T-cell (primary cell): ENCODE data around the gene GADL1. TPM values are rescaled to one million over a fixed set of nuclear protein-coding genes. Genes with fewer than 3 reads are reported as not detected.

ENCODE experiments used
- ATAC-seq, 4 experiments: fragments of 200-7000 bp in 3 of 4; fragments of 150-1000 bp in 1 of 4; cut with Tn5 transposase; replicated peaks in 1 of 4; 1 replicate in 3 of 4; 2 replicates in 1 of 4; pipeline ENCODE4 v1.10.0; 2021; ENCODE audit warnings: moderate library complexity in 3 of 4, mild to moderate bottlenecking in 2 of 4, moderate number of reproducible peaks in 1 of 4
- CTCF ChIA-PET, 2 donors: fragments of 300-600 bp; sonication (Branson Sonifier 250); formaldehyde crosslinking; loops; one replicate each; lab custom pipeline; 2022; ENCODE audit warnings: antibody characterized with exemption in 2 of 2; lab: Charles Lee
- POLR2A ChIA-PET, 2 donors: fragments of 300-600 bp; sonication (Branson Sonifier 250); formaldehyde crosslinking; loops; one replicate each; lab custom pipeline; 2022; ENCODE audit warnings: antibody characterized with exemption in 2 of 2; lab: Charles Lee
- DNase-seq, 35 experiments: peaks; one replicate each; pipeline versions ENCODE4 v3.0.0 to v3.0.0-alpha.2; 2013 to 2023
- H3K27ac ChIP-seq: one replicate; pipeline ENCODE4 v1.5.1; 2013; ENCODE audit warnings: low read length
- H3K27me3 ChIP-seq, 2 experiments: replicated peaks in 1 of 2; 1 replicate in 1 of 2; 2 replicates in 1 of 2; pipeline versions ENCODE4 v1.6.1 to v1.7.0; 2013; ENCODE audit warnings: low read length in 1 of 2, mixed read lengths in 1 of 2; ENCODE audit not compliant: control insufficient read depth in 2 of 2, insufficient read depth in 2 of 2; ENCODE audit errors: extremely low read depth in 1 of 2
- H3K36me3 ChIP-seq, 2 donors: 1 replicate in 1 of 2; 2 replicates in 1 of 2; pipeline versions ENCODE4 v1.6.1 to v1.7.0; 2013; ENCODE audit warnings: low read length in 1 of 2; ENCODE audit not compliant: control insufficient read depth in 2 of 2, insufficient read depth in 1 of 2; ENCODE audit errors: extremely low read depth in 1 of 2
- H3K4me1 ChIP-seq, 2 experiments: 1 replicate in 1 of 2; 2 replicates in 1 of 2; pipeline versions ENCODE4 v1.6.1 to v1.7.0; 2013; ENCODE audit warnings: low read length in 2 of 2, mixed read lengths in 1 of 2; ENCODE audit not compliant: insufficient read depth in 2 of 2, control insufficient read depth in 1 of 2; ENCODE audit errors: extremely low read depth in 1 of 2
- H3K4me3 ChIP-seq, 2 donors: 1 replicate in 1 of 2; 2 replicates in 1 of 2; pipeline versions ENCODE4 v1.5.1 to v1.7.0; 2013; ENCODE audit warnings: mild to moderate bottlenecking in 2 of 2, low read length in 1 of 2, moderate library complexity in 1 of 2; ENCODE audit not compliant: control insufficient read depth in 1 of 2; ENCODE audit errors: extremely low read depth in 1 of 2
- H3K9me3 ChIP-seq: 2 replicates; pipeline ENCODE4 v1.7.0; 2013
- H3K27ac Mint-ChIP-seq, 2 donors: one replicate each; pipeline ENCODE4 v1.8.0; 2020 to 2021; ENCODE audit warnings: mild to moderate bottlenecking in 2 of 2, mixed read lengths in 2 of 2
- H3K27me3 Mint-ChIP-seq, 2 donors: one replicate each; pipeline ENCODE4 v1.8.0; 2021 to 2022; ENCODE audit warnings: mixed read lengths in 2 of 2
- H3K36me3 Mint-ChIP-seq: one replicate; pipeline ENCODE4 v1.8.0; 2021; ENCODE audit warnings: mixed read lengths
- H3K4me1 Mint-ChIP-seq, 3 donors: one replicate each; pipeline ENCODE4 v1.8.0; 2020 to 2022; ENCODE audit warnings: mixed read lengths in 3 of 3, mild to moderate bottlenecking in 1 of 3
- H3K4me3 Mint-ChIP-seq, 3 donors: one replicate each; pipeline ENCODE4 v1.8.0; 2020 to 2022; ENCODE audit warnings: mild to moderate bottlenecking in 3 of 3, mixed read lengths in 3 of 3, moderate library complexity in 3 of 3
- H3K9me3 Mint-ChIP-seq, 3 donors: one replicate each; pipeline ENCODE4 v1.8.0; 2020 to 2022; ENCODE audit warnings: mixed read lengths in 3 of 3
- WGBS: methylation state at CpG from one replicate; pipeline ENCODE4 v1.1.5; 2013; ENCODE audit warnings: missing lambda C conversion rate; ENCODE audit not compliant: insufficient coverage; 5-methylcytosine and 5-hydroxymethylcytosine counted together
- total RNA-seq, 35 experiments: library from RNA in 6 of 35; stranded (reverse) in 6 of 35; fragments of 120-200 nt in 1 of 35; gene quantifications; one replicate each; pipeline versions ENCODE4 v1.2.1 to v1.2.4 and lab custom pipeline; 2013 to 2026

The GADL1 gene
- total RNA-seq, 5 donors from 2014 or later (not counting 1 experiment from before 2014, with no cell fraction given) = not detected

DNA sequence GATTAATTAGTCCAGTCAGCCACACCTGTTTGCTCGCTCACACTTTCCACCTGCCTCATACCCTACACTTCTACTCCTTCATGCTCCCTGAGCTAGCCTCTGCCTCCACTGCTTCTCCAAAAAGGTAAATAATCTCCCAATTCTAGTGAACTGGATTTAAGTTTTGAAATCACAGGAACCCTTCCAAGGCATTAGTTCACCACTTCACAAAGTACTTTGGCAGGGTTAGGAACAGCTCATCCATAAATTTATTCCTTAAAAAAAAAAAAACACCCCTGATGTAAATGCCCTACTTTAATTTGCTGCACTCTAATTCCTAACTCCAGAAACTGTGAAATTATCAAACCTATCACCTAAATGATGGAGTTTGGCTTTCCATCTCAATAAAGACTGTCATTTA is 58.3 kb downstream of the GADL1 start:
- H3K27ac ChIP-seq = no peak overlapping the region
- ATAC-seq (no peak), DNase-seq (no peak)
- H3K9me3 ChIP-seq = no peaks in the 10 kb centered on the region
- Mint-ChIP-seq H3K27ac (no peak overlapping the region), H3K36me3 (no peaks in the 10 kb centered on the region), H3K4me1 (no peaks in the 10 kb centered on the region), H3K4me3 (no peak overlapping the region), H3K9me3 (no peaks in the 10 kb centered on the region), H3K27me3 (peaks cover 2 to 9% of the 10 kb centered on the region in 2 donors)
- H3K4me3 ChIP-seq = no peak overlapping the region
- WGBS = 100% methylated on average over 1 of the region's 1 CpG
- CTCF ChIA-PET = no interaction called here
- no peaks in the 10 kb centered on the region for H3K36me3 ChIP-seq
- no peaks in the 10 kb centered on the region for H3K4me1 ChIP-seq
- POLR2A ChIA-PET = no interaction called here
- no peaks in the 10 kb centered on the region for H3K27me3 ChIP-seq

DNA sequence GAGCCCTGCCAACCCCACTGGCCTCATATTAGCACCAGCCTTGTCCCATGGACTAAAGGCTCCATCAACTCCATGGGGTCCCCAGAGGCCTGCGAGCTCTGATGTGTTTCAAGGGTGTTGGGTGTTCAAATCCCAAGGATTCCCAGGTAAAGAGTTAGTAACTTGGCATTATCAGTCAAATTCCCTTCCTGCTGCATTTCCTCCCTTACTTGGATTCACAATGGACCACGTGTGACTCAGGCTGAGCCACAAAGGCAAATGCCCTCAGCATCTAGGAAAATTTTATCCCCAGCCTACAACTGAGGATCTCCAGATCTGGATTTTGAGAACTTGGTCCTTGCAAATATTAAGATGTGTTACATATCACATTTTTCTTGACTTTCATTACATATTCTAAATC is 58.8 kb downstream of the GADL1 start:
- DNase-seq (no peak), ATAC-seq (no peak)
- no peaks in the 10 kb centered on the region for H3K27me3 ChIP-seq
- H3K4me1 ChIP-seq = no peaks in the 10 kb centered on the region
- no peak overlapping the region for H3K27ac Mint-ChIP-seq
- no peak overlapping the region for H3K4me3 Mint-ChIP-seq
- WGBS = no CpG with 5 or more reads among the region's 2 CpGs
- POLR2A ChIA-PET = no interaction called here
- H3K4me3 ChIP-seq = no peak overlapping the region
- CTCF ChIA-PET = no interaction called here
- H3K36me3 Mint-ChIP-seq = no peaks in the 10 kb centered on the region
- no peaks in the 10 kb centered on the region for H3K36me3 ChIP-seq
- H3K4me1 Mint-ChIP-seq = no peaks in the 10 kb centered on the region
- no peaks in the 10 kb centered on the region for H3K9me3 ChIP-seq
- H3K27me3 Mint-ChIP-seq = peaks cover 2 to 9% of the 10 kb centered on the region in 2 donors
- no peak overlapping the region for H3K27ac ChIP-seq
- H3K9me3 Mint-ChIP-seq = no peaks in the 10 kb centered on the region

DNA sequence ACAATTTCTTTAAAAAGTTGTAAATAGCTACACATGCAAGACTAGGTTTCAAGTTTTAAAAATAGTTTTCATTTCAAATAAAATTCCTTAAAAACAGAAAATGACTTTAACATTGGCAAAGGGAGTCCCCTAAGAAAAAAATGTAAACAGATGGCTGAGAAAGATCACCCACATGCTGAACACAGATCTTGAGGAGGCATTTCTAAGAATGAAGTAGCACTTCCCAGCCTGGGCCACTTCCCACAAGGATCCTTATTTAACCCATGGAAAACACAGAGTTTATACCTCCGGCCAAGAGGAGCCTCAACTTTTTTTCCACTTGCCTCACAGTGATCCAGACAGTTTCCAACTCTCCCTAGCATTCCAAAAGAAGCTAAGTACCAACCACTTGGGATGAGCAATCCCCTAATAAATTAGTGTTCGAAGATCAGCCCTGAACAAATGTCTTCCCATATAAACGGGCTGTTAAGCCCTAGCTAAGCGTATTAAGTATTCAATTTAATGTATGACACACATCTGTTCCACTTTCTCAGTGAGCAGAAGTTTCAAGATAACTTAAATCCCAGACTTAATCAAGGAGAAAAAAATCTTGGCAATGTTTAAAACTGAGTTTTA is 61.4 kb downstream of the GADL1 start:
- no peak for DNase-seq
- no peaks in the 10 kb centered on the region for H3K27me3 ChIP-seq
- Mint-ChIP-seq H3K36me3 (no peaks in the 10 kb centered on the region), H3K27ac (no peak overlapping the region), H3K4me1 (no peaks in the 10 kb centered on the region), H3K9me3 (no peaks in the 10 kb centered on the region), H3K4me3 (no peak overlapping the region), H3K27me3 (peaks cover 2 to 5% of the 10 kb centered on the region in 2 donors)
- 76% methylated on average over 2 of the region's 4 CpGs for WGBS
- POLR2A ChIA-PET = no interaction called here
- H3K4me3 ChIP-seq = no peak overlapping the region
- CTCF ChIA-PET = no interaction called here
- no peaks in the 10 kb centered on the region for H3K36me3 ChIP-seq
- no peaks in the 10 kb centered on the region for H3K9me3 ChIP-seq
- no peak for ATAC-seq
- no peak overlapping the region for H3K27ac ChIP-seq
- no peaks in the 10 kb centered on the region for H3K4me1 ChIP-seq

DNA sequence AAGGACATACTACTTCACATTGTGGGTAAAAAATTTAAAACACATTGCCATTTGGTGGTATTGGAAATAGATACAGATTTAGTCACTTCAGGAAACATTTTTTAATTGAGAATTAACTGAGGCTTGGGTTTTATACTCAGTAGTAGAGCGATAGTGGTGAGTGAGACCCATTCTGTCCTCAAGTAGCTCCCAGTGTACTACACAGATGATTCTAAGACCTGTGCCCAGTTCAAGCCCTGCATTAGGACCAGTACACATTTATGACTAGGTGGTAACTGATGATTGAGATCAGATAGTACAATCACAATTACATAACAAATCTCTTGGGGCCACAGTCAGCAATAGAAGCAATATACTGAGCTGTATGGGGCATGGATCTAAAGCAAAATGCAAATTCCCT is 67.4 kb downstream of the GADL1 start:
- no peak overlapping the region for H3K4me3 Mint-ChIP-seq
- ATAC-seq (no peak), DNase-seq (no peak)
- H3K36me3 ChIP-seq = no peaks in the 10 kb centered on the region
- ChIA-PET POLR2A (no interaction called here), CTCF (no interaction called here)
- H3K27ac ChIP-seq = no peak overlapping the region
- no peaks in the 10 kb centered on the region for H3K9me3 Mint-ChIP-seq
- no CpG with 5 or more reads among the region's 1 CpG for WGBS
- no peaks in the 10 kb centered on the region for H3K4me1 Mint-ChIP-seq
- H3K27me3 Mint-ChIP-seq = peaks cover 6 to 7% of the 10 kb centered on the region in 2 donors
- no peaks in the 10 kb centered on the region for H3K4me1 ChIP-seq
- no peak overlapping the region for H3K27ac Mint-ChIP-seq
- H3K4me3 ChIP-seq = no peak overlapping the region
- no peaks in the 10 kb centered on the region for H3K27me3 ChIP-seq
- no peaks in the 10 kb centered on the region for H3K9me3 ChIP-seq
- H3K36me3 Mint-ChIP-seq = no peaks in the 10 kb centered on the region

DNA sequence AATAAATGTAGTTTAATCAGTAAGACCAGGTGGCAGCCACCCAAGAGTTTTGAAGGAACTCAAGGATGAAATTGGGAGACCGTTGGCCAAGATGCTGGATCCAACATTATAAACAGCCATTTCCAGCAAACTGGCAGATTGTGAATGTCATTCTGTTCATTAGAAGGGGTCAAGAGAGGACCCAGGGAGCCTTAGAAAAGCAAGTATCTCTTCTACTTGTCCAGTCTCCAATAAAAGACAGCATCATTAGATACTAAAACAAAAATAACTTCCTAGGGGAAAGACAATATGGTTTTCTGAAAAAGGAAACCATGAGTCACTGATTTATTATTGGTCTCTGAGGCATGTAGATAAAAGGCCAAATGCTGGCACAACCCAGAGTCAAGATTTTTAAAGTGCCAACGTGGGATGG is 67.9 kb downstream of the GADL1 start:
- Mint-ChIP-seq H3K36me3 (no peaks in the 10 kb centered on the region), H3K27ac (no peak overlapping the region), H3K9me3 (no peaks in the 10 kb centered on the region), H3K4me1 (no peaks in the 10 kb centered on the region), H3K27me3 (peaks cover 5 to 8% of the 10 kb centered on the region in 2 donors), H3K4me3 (no peak overlapping the region)
- POLR2A ChIA-PET = no interaction called here
- Histone ChIP-seq H3K27ac (no peak overlapping the region), H3K4me3 (no peak overlapping the region), H3K9me3 (no peaks in the 10 kb centered on the region), H3K4me1 (no peaks in the 10 kb centered on the region), H3K36me3 (no peaks in the 10 kb centered on the region), H3K27me3 (no peaks in the 10 kb centered on the region)
- DNase-seq = no peak
- CTCF ChIA-PET = no interaction called here
- WGBS = no CpG with 5 or more reads among the region's 2 CpGs
- ATAC-seq = no peak

DNA sequence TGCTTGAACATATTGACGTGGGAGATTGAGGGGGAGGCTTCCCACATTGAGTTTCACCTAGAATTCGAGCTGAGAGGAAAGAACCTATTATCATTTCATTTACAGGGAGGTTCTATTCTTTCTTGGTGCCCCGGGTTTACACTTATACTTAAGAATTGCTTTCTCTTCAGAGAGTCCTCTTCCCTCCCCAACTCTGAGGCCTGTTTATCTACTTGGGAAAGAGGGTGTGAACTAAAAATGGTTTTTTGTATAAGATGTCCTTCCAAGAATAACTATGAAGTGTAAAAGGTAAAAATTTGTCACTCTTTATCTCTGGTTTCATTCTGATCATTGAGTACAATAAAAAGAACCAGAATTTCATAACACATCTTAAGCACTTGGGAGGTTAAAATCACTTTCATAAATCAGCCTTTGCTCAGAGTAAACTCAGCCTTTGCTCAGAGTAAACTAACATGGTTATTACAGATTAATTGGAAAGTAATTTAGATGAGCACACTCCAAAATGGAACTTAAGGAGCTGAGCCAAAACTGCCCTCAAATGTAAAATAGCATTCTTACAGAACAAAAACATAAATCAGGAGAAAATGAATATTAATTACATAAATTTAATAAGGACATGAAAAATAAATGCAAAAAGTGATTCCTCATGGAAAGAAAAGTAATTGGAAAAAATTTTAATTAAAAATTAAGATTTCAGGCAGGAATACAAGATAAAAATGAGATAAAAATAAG is 75.2 kb downstream of the GADL1 start:
- ChIA-PET POLR2A (no interaction called here), CTCF (no interaction called here)
- no peaks in the 10 kb centered on the region for H3K36me3 Mint-ChIP-seq
- no peaks in the 10 kb centered on the region for H3K36me3 ChIP-seq
- no peak overlapping the region for H3K27ac ChIP-seq
- no peak overlapping the region for H3K4me3 ChIP-seq
- H3K4me1 Mint-ChIP-seq = no peaks in the 10 kb centered on the region
- WGBS = no CpG with 5 or more reads among the region's 3 CpGs
- no peak overlapping the region for H3K27ac Mint-ChIP-seq
- no peak for ATAC-seq
- H3K27me3 ChIP-seq = no peaks in the 10 kb centered on the region
- no peaks in the 10 kb centered on the region for H3K4me1 ChIP-seq
- no peak overlapping the region for H3K4me3 Mint-ChIP-seq
- no peak for DNase-seq
- no peaks in the 10 kb centered on the region for H3K9me3 ChIP-seq
- H3K9me3 Mint-ChIP-seq = no peaks in the 10 kb centered on the region
- H3K27me3 Mint-ChIP-seq = peaks cover 5 to 11% of the 10 kb centered on the region in 2 donors
